ENCODE results near the gene WT1.

- no peak for TF ChIP-seq CTCF (IDR thresholded peaks at IDR 0.05; ENCODE audit: poor library complexity, severe bottlenecking)
- no peak for TF ChIP-seq EZH2 (IDR thresholded peaks at IDR 0.05; ENCODE audit: borderline replicate concordance, insufficient read depth, low read length, poor library complexity, severe bottlenecking)
Observed at GRCh38 chr11:32391479-32391878, 43.9 kb downstream of the WT1 start.

Data from neural cell (in vitro differentiated cells).